ENCODE measurements around the gene ERGIC1. TPM values are rescaled to one million over a fixed set of nuclear protein-coding genes. Genes with fewer than 3 reads are reported as not detected.

Gene ERGIC1
- total and polyA plus RNA-seq, 4 donors, result 46.2 to 110 (median 88.6) TPM

GRCh38 chr5:172988276-172988675 is 154.2 kb downstream of the ERGIC1 start:
- no peak overlapping the region for H3K4me3 ChIP-seq (ENCODE audit: low read depth, low read length)
- no peak overlapping the region for H3K27ac ChIP-seq (ENCODE audit: low read depth, low read length)
- DNase-seq (ENCODE audit: low read depth in 4 of 6, low spot score in 6 of 6), result no peak
- peaks cover 7% of the 10 kb centered on the region for H3K4me1 ChIP-seq (ENCODE audit: control insufficient read depth, insufficient read depth, low read length)
- no peaks in the 10 kb centered on the region for H3K9me3 ChIP-seq (ENCODE audit: control insufficient read depth, insufficient read depth, low read length)
- no CpG with 5 or more reads among the region's 3 CpGs for WGBS (ENCODE audit: insufficient coverage)
- no peaks in the 10 kb centered on the region for H3K27me3 ChIP-seq (ENCODE audit: control insufficient read depth, insufficient read depth, low read length)
- H3K36me3 ChIP-seq (ENCODE audit: control insufficient read depth, insufficient read depth, low read length), result peaks cover 21% of the 10 kb centered on the region

GRCh38 chr5:172990776-172991175 is 156.7 kb downstream of the ERGIC1 start:
- Histone ChIP-seq H3K4me3 (ENCODE audit: low read depth, low read length) (no peak overlapping the region), H3K9me3 (ENCODE audit: control insufficient read depth, insufficient read depth, low read length) (no peaks in the 10 kb centered on the region), H3K27me3 (ENCODE audit: control insufficient read depth, insufficient read depth, low read length) (no peaks in the 10 kb centered on the region), H3K27ac (ENCODE audit: low read depth, low read length) (no peak overlapping the region), H3K4me1 (ENCODE audit: control insufficient read depth, insufficient read depth, low read length) (no peaks in the 10 kb centered on the region), H3K36me3 (ENCODE audit: control insufficient read depth, insufficient read depth, low read length) (peaks cover 28% of the 10 kb centered on the region)
- no peak for DNase-seq (ENCODE audit: low read depth in 4 of 6, low spot score in 6 of 6)
- 96% methylated on average over 5 of the region's 8 CpGs for WGBS (ENCODE audit: insufficient coverage)

GRCh38 chr5:172994405-172994804 is 160.4 kb downstream of the ERGIC1 start:
- H3K9me3 ChIP-seq (ENCODE audit: control insufficient read depth, insufficient read depth, low read length), result no peaks in the 10 kb centered on the region
- no peak overlapping the region for H3K4me3 ChIP-seq (ENCODE audit: low read depth, low read length)
- no CpG with 5 or more reads among the region's 2 CpGs for WGBS (ENCODE audit: insufficient coverage)
- H3K27ac ChIP-seq (ENCODE audit: low read depth, low read length), result no peak overlapping the region
- H3K4me1 ChIP-seq (ENCODE audit: control insufficient read depth, insufficient read depth, low read length), result no peaks in the 10 kb centered on the region
- H3K27me3 ChIP-seq (ENCODE audit: control insufficient read depth, insufficient read depth, low read length), result no peaks in the 10 kb centered on the region
- DNase-seq (ENCODE audit: low read depth in 4 of 6, low spot score in 6 of 6), result no peak
- peaks cover 28% of the 10 kb centered on the region for H3K36me3 ChIP-seq (ENCODE audit: control insufficient read depth, insufficient read depth, low read length)

GRCh38 chr5:172999372-172999973 is 165.4 kb downstream of the ERGIC1 start:
- H3K4me1 ChIP-seq (ENCODE audit: control insufficient read depth, insufficient read depth, low read length), result peaks cover 19% of the 10 kb centered on the region
- H3K4me3 ChIP-seq (ENCODE audit: low read depth, low read length), result no peak overlapping the region
- no peaks in the 10 kb centered on the region for H3K9me3 ChIP-seq (ENCODE audit: control insufficient read depth, insufficient read depth, low read length)
- H3K36me3 ChIP-seq (ENCODE audit: control insufficient read depth, insufficient read depth, low read length), result peaks cover 16% of the 10 kb centered on the region
- no CpG with 5 or more reads among the region's 3 CpGs for WGBS (ENCODE audit: insufficient coverage)
- H3K27ac ChIP-seq (ENCODE audit: low read depth, low read length), result peak overlapping the region; percentile 70
- no peaks in the 10 kb centered on the region for H3K27me3 ChIP-seq (ENCODE audit: control insufficient read depth, insufficient read depth, low read length)
- DNase-seq (ENCODE audit: low read depth in 4 of 6, low spot score in 6 of 6), result no peak

GRCh38 chr5:172999974-173000373 is 165.9 kb downstream of the ERGIC1 start:
- H3K4me3 ChIP-seq (ENCODE audit: low read depth, low read length), result no peak overlapping the region
- WGBS (ENCODE audit: insufficient coverage), result 33% methylated on average over 1 of the region's 1 CpG
- H3K9me3 ChIP-seq (ENCODE audit: control insufficient read depth, insufficient read depth, low read length), result no peaks in the 10 kb centered on the region
- DNase-seq (ENCODE audit: low read depth in 4 of 6, low spot score in 6 of 6), result peak in 1 of 6 donors; percentile 62
- peaks cover 15% of the 10 kb centered on the region for H3K36me3 ChIP-seq (ENCODE audit: control insufficient read depth, insufficient read depth, low read length)
- H3K4me1 ChIP-seq (ENCODE audit: control insufficient read depth, insufficient read depth, low read length), result peaks cover 19% of the 10 kb centered on the region
- H3K27ac ChIP-seq (ENCODE audit: low read depth, low read length), result peak overlapping the region; percentile 70
- no peaks in the 10 kb centered on the region for H3K27me3 ChIP-seq (ENCODE audit: control insufficient read depth, insufficient read depth, low read length)

GRCh38 chr5:173001229-173001841 is 167.3 kb downstream of the ERGIC1 start:
- Histone ChIP-seq H3K4me3 (ENCODE audit: low read depth, low read length) (no peak overlapping the region), H3K27me3 (ENCODE audit: control insufficient read depth, insufficient read depth, low read length) (no peaks in the 10 kb centered on the region), H3K4me1 (ENCODE audit: control insufficient read depth, insufficient read depth, low read length) (peaks cover 19% of the 10 kb centered on the region), H3K27ac (ENCODE audit: low read depth, low read length) (no peak overlapping the region), H3K36me3 (ENCODE audit: control insufficient read depth, insufficient read depth, low read length) (peaks cover 6% of the 10 kb centered on the region), H3K9me3 (ENCODE audit: control insufficient read depth, insufficient read depth, low read length) (no peaks in the 10 kb centered on the region)
- no peak for DNase-seq (ENCODE audit: low read depth in 4 of 6, low spot score in 6 of 6)
- WGBS (ENCODE audit: insufficient coverage), result 88% methylated on average over 8 of the region's 9 CpGs

Small RNAs within 50 kb of the gene (small RNA-seq; reads per million reads assigned to genes)
- gene AC022217.4 (ENCODE audit: low replicate concordance), result not detected

Other genes starting within 250 kb of the ERGIC1 start
- 10 to 100 TPM in 1 of 2 donors, 1 to 10 TPM in 1; 8.5 to 17.4 TPM for gene NEURL1B, start 193.0 kb upstream of the ERGIC1 start, total RNA-seq
- gene NEURL1B, start 193.0 kb upstream of the ERGIC1 start, polyA plus RNA-seq (ENCODE audit: insufficient read length in 2 of 2), result 10 to 100 TPM; 15.9 to 17.1 TPM
- gene DUSP1, start 63.1 kb upstream of the ERGIC1 start, total RNA-seq, result 100 to 1,000 TPM; 141 to 170 TPM
- gene DUSP1, start 63.1 kb upstream of the ERGIC1 start, polyA plus RNA-seq (ENCODE audit: insufficient read length in 2 of 2), result 10 to 100 TPM; 31.3 to 73.8 TPM
- gene RPL26L1, start 125.2 kb downstream of the ERGIC1 start, total RNA-seq, result 10 to 100 TPM; 25.6 to 52.6 TPM
- 10 to 100 TPM; 66.0 to 67.9 TPM for gene RPL26L1, start 125.2 kb downstream of the ERGIC1 start, polyA plus RNA-seq (ENCODE audit: insufficient read length in 2 of 2)
- gene ATP6V0E1, start 149.5 kb downstream of the ERGIC1 start, total RNA-seq, result 100 to 1,000 TPM; 140 to 198 TPM
- 100 to 1,000 TPM; 127 TPM for gene ATP6V0E1, start 149.5 kb downstream of the ERGIC1 start, polyA plus RNA-seq (ENCODE audit: insufficient read length in 2 of 2)
- 10 to 100 TPM; 32.5 to 36.6 TPM for gene CREBRF, start 222.1 kb downstream of the ERGIC1 start, total RNA-seq
- 10 to 100 TPM in 1 of 2 donors, 1 to 10 TPM in 1; 8.7 to 11.1 TPM for gene CREBRF, start 222.1 kb downstream of the ERGIC1 start, polyA plus RNA-seq (ENCODE audit: insufficient read length in 2 of 2)